ENCODE measurements around the gene COA8.

The COA8 gene

GRCh38 chr14:103526247-103526913, 36.4 kb upstream of the COA8 start:
- no peak for DNase-seq

- no peak for DNase-seq
Measured at GRCh38 chr14:103526914-103527248, 35.9 kb upstream of the COA8 start.

- DNase-seq, result no peak
Measured at GRCh38 chr14:103527408-103528145, 35.2 kb upstream of the COA8 start.

GRCh38 chr14:103528146-103528586, 34.6 kb upstream of the COA8 start:
- DNase-seq, result no peak

GRCh38 chr14:103528587-103529382, 34.0 kb upstream of the COA8 start, which contains the start of gene TRMT61A:
TRMT61A (plus strand) TSS chr14:103529196; CDS start chr14:103529979, 783 bp downstream.
- peak; percentile 92 for DNase-seq

GRCh38 chr14:103529383-103530365, 33.1 kb upstream of the COA8 start:
- DNase-seq, result no peak

- DNase-seq, result no peak
Measured at GRCh38 chr14:103530390-103530789, 32.4 kb upstream of the COA8 start.

- no peak for DNase-seq
Measured at GRCh38 chr14:103530831-103531230, 31.9 kb upstream of the COA8 start.

- no peak for DNase-seq
Measured at GRCh38 chr14:103531421-103532215, 31.1 kb upstream of the COA8 start.

GRCh38 chr14:103532216-103533136, 30.3 kb upstream of the COA8 start:
- no peak for DNase-seq

GRCh38 chr14:103533137-103533998, 29.4 kb upstream of the COA8 start:
- DNase-seq, result no peak

GRCh38 chr14:103533999-103534575, 28.7 kb upstream of the COA8 start:
- DNase-seq, result no peak

- no peak for DNase-seq
Measured at GRCh38 chr14:103534576-103535061, 28.1 kb upstream of the COA8 start.

- DNase-seq, result no peak
Measured at GRCh38 chr14:103535081-103535890, 27.5 kb upstream of the COA8 start.

GRCh38 chr14:103535891-103536565, 26.7 kb upstream of the COA8 start:
- DNase-seq, result no peak

GRCh38 chr14:103536693-103537092, 26.1 kb upstream of the COA8 start:
- DNase-seq, result no peak
